HUES6 (cell line): ENCODE results near the gene SMIM36.
"Not testable (repeated sequence)": the region's sequence is repeated elsewhere in the genome, so short reads cannot be mapped to it uniquely, and the experiment has no call there.

Experiments used
- H3K27ac ChIP-seq: 2 replicates; pipeline ENCODE4 v1.7.0; 2013; ENCODE audit warnings: low read depth, mild to moderate bottlenecking, low read length, inconsistent platforms
- H3K27me3 ChIP-seq: 2 replicates; pipeline ENCODE4 v1.6.1; 2013; ENCODE audit warnings: low read length; ENCODE audit not compliant: control insufficient read depth, insufficient read depth
- H3K36me3 ChIP-seq: 2 replicates; pipeline ENCODE4 v1.6.1; 2013; ENCODE audit warnings: low read length; ENCODE audit not compliant: control insufficient read depth, insufficient read depth
- H3K4me1 ChIP-seq: 2 replicates; pipeline ENCODE4 v1.6.1; 2013; ENCODE audit warnings: low read length; ENCODE audit not compliant: control insufficient read depth, insufficient read depth
- H3K4me3 ChIP-seq: 2 replicates; pipeline ENCODE4 v1.5.1; 2013; ENCODE audit warnings: low read depth, low read length
- H3K9ac ChIP-seq: one replicate; pipeline ENCODE4 v1.6.1; 2013; ENCODE audit warnings: mild to moderate bottlenecking, low read length
- H3K9me3 ChIP-seq: 2 replicates; pipeline ENCODE4 v1.6.1; 2013; ENCODE audit warnings: low read depth, low read length; ENCODE audit not compliant: control insufficient read depth, insufficient read depth

SMIM36 gene

DNA sequence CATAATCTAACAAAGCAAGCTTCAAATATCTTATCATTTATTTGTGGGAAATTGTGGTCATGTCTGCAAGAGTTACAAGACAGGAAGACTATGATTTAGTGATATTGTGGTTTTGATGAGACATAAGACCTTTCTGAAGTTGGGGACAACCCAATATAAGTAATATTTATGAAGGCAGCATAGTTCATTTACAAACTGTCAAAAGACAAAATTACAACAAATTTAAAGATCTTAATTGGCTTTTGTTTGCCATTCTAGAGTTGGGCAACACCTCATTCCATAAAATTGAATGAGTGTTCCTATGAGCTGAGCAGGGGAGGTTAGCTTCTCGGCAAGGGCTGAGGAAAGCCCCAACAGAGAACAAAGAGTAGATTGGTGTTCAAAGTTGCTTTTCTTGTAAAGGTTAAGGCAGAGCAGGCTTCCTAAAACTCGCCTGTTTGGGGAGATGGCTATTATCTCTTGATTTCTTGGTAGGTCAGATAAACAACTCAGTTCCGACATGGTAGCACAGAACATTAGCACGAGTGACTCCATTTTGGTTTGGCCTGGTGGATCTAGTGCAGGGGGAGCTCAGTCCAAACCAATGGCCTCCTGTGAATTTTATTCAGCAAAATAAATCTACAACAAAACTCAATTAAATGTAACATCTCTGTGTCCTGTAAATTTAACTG, 78.8 kb downstream of the SMIM36 start:
- Histone ChIP-seq H3K9me3 (no peaks in the 10 kb centered on the region), H3K4me3 (no peak overlapping the region), H3K27ac (no peak overlapping the region), H3K27me3 (no peaks in the 10 kb centered on the region), H3K4me1 (peaks cover 10% of the 10 kb centered on the region; the same call in 1 of the 2 replicates), H3K9ac (no peak overlapping the region), H3K36me3 (no peaks in the 10 kb centered on the region)

- not testable (repeated sequence) for H3K27me3 ChIP-seq, H3K36me3 ChIP-seq, H3K27ac ChIP-seq, H3K9ac ChIP-seq, H3K4me1 ChIP-seq, H3K9me3 ChIP-seq, H3K4me3 ChIP-seq
Measured at GRCh38 chr17:55431914-55432313, 79.3 kb downstream of the SMIM36 start.

- no peaks in the 10 kb centered on the region for H3K36me3 ChIP-seq
- no peaks in the 10 kb centered on the region for H3K9me3 ChIP-seq
- H3K4me1 ChIP-seq, result peaks cover 6% of the 10 kb centered on the region; the same call in 1 of the 2 replicates
- H3K4me3 ChIP-seq, result no peak overlapping the region
- no peak overlapping the region for H3K9ac ChIP-seq
- H3K27ac ChIP-seq, result no peak overlapping the region
- H3K27me3 ChIP-seq, result no peaks in the 10 kb centered on the region
Measured at GRCh38 chr17:55430541-55431288, 80.5 kb downstream of the SMIM36 start.

- no peak overlapping the region for H3K4me3 ChIP-seq
- no peak overlapping the region for H3K9ac ChIP-seq
- H3K27ac ChIP-seq, result no peak overlapping the region
- H3K27me3 ChIP-seq, result 0 out of 2 replicates have a peak, but pooled peaks cover 3% of the 10 kb centered on the region
- no peaks in the 10 kb centered on the region for H3K4me1 ChIP-seq
- H3K36me3 ChIP-seq, result no peaks in the 10 kb centered on the region
- H3K9me3 ChIP-seq, result no peaks in the 10 kb centered on the region
Measured at GRCh38 chr17:55427587-55427882, 83.7 kb downstream of the SMIM36 start.

- H3K36me3 ChIP-seq, result no peaks in the 10 kb centered on the region
- no peaks in the 10 kb centered on the region for H3K9me3 ChIP-seq
- H3K4me3 ChIP-seq, result no peak overlapping the region
- 0 out of 2 replicates have a peak, but pooled peaks cover 4% of the 10 kb centered on the region for H3K4me1 ChIP-seq
- no peak overlapping the region for H3K9ac ChIP-seq
- no peak overlapping the region for H3K27ac ChIP-seq
- H3K27me3 ChIP-seq, result 0 out of 2 replicates have a peak, but pooled peaks cover 3% of the 10 kb centered on the region
Measured at GRCh38 chr17:55426851-55427586, 84.2 kb downstream of the SMIM36 start.

DNA sequence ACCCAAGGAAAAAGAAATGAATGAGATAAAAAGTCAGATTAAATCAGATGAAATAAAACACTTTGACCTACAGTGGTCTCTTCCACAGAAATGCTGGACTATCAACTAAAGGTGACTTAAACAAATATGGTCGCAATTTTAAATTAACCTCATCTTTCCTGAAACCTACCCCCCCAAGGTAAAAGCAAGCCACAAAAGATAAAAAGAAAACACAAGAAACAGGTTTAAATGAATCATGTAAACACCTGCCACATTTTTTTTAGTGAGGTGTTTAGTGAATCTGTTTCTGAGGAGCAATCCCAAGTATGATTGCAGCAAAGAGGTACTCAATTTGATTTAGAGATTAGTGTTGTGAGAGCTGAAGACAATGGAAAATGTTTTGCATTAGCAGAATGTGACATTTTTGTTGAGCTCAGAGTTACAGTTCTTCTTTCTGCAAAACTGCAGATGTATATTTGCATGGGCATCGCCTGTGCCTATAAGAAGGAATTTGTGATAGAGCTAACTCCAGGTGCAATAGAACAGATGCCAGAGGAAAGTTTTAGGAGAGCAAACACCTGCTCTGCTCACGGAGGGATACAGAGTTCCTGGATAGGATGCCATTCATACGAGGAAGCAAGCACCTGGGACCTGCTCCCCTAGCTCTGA, 86.2 kb downstream of the SMIM36 start:
- no peak overlapping the region for H3K27ac ChIP-seq

GRCh38 chr17:55423535-55423934, 87.7 kb downstream of the SMIM36 start:
- Histone ChIP-seq H3K36me3 (no peaks in the 10 kb centered on the region), H3K4me1 (peaks cover 12% of the 10 kb centered on the region), H3K27ac (no peak overlapping the region), H3K9me3 (no peaks in the 10 kb centered on the region), H3K9ac (no peak overlapping the region), H3K4me3 (no peak overlapping the region), H3K27me3 (0 out of 2 replicates have a peak, but pooled peaks cover 3% of the 10 kb centered on the region)

More for the DNA sequence above, 86.2 kb downstream of the SMIM36 start:
- Histone ChIP-seq H3K36me3 (no peaks in the 10 kb centered on the region), H3K9ac (no peak overlapping the region), H3K9me3 (no peaks in the 10 kb centered on the region), H3K4me3 (no peak overlapping the region), H3K4me1 (peaks cover 10% of the 10 kb centered on the region), H3K27me3 (0 out of 2 replicates have a peak, but pooled peaks cover 3% of the 10 kb centered on the region)

- H3K9me3 ChIP-seq, H3K27me3 ChIP-seq, H3K36me3 ChIP-seq, H3K9ac ChIP-seq, H3K4me3 ChIP-seq, H3K27ac ChIP-seq: not testable (repeated sequence)
- H3K4me1 ChIP-seq, result peaks cover 12% of the 10 kb centered on the region
Measured at GRCh38 chr17:55422828-55423164, 88.5 kb downstream of the SMIM36 start.

DNA sequence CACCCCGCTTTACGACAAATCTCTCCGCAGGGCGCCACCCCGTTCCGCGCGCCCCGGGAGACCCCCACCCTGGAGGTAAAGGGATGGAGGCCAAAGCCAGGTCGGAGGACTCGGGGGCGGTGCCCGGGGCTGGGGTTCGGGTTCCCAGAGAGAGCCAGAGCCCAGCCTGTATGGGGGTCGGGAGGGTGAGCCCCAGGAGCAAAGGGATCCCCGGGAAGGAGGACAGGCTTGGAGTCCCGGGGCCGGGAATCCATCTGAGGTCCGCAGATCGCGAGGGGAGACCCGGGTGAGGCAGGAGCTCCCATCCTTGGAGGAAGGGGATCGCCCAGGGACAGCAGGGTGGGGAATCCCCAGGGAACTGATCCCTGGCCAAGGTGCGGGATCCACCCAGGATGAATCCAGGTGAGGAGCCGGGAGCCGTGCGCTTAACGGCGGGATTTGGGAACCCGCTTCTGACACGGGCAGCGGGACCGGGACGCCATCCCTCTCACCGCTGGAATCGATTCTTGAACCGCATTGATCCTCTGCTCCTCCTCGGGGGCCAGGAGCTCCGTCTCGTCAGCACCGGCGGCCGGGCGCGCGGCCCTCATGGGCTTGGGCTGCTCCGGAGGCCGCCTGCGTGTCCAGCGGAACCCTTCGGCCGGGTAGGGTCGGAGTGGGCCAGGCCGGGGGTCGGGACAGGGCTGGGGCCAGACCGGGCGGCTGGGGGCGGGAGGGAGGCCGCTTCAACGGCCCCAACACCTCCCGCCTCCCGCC, 89.9 kb downstream of the SMIM36 start, which contains the start of gene MMD:
Gene MMD, minus strand, starts transcription at position 657 of the 756 bp plus-strand sequence. Its CDS starts 140 bp downstream, at position 517.
- H3K4me1 ChIP-seq, result peaks cover 12% of the 10 kb centered on the region
- H3K27me3 ChIP-seq, result 0 out of 2 replicates have a peak, but pooled peaks cover 3% of the 10 kb centered on the region
- H3K9me3 ChIP-seq, result no peaks in the 10 kb centered on the region
- H3K4me3 ChIP-seq, result peak within 1 kb of the TSS; percentile 98
- peaks cover 3% of the 10 kb centered on the region; the same call in 1 of the 2 replicates for H3K36me3 ChIP-seq
- peak within 1 kb of the TSS; percentile 86 for H3K9ac ChIP-seq
- peak within 1 kb of the TSS; percentile 83 for H3K27ac ChIP-seq

DNA sequence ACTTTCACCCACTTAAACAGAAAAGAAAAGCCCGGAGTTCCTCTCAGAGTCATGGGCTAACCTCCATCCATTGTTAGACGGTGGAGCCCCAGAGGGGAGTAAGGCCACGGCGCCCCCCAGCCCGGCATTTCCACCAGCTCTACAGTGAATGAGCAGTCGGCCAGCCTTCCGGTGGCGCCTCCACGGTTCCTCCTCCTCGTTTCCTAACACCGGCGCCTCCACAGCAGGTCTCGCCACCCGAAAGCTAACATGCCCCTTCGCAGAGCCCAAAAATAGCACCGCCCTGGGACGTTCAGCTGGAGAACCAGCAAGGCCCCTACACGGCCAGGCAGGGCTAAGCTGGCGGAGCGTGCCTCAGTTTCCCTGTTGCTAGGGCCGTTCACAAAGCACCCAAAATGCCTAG, 90.5 kb downstream of the SMIM36 start:
- H3K4me3 ChIP-seq, result peak overlapping the region; percentile 98
- peaks cover 12% of the 10 kb centered on the region for H3K4me1 ChIP-seq
- peak overlapping the region; percentile 86 for H3K9ac ChIP-seq
- no peaks in the 10 kb centered on the region for H3K9me3 ChIP-seq
- H3K27me3 ChIP-seq, result 0 out of 2 replicates have a peak, but pooled peaks cover 3% of the 10 kb centered on the region
- H3K36me3 ChIP-seq, result peaks cover 3% of the 10 kb centered on the region; the same call in 1 of the 2 replicates
- H3K27ac ChIP-seq, result 0 out of 2 replicates have a peak overlapping the region, but pooled peaks have one; percentile 83
